ENCODE results near the gene KLHDC8A.
"Not testable (repeated sequence)": the region's sequence is repeated elsewhere in the genome, so short reads cannot be mapped to it uniquely, and the experiment has no call there.

The KLHDC8A gene

DNA sequence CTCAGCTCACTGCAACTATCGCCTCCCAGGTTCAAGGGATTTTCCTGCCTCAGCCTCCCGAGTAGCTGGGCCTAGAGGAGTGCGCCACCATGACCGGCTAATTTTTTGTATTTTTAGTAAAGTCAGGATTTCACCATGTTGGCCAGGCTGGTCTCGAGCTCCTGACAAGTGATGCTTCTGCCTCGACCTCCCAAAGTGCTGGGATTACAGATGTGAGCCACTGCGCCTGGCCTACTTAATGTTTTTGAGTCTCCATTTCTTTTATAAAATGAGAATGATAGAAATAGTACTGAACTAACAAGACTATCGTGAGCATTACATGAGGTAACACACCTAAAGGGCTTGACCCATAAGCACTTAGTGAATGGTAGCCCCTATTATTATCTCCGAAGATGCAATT is 56.6 kb downstream of the KLHDC8A start:
- TF ChIP-seq, protein P1, sequence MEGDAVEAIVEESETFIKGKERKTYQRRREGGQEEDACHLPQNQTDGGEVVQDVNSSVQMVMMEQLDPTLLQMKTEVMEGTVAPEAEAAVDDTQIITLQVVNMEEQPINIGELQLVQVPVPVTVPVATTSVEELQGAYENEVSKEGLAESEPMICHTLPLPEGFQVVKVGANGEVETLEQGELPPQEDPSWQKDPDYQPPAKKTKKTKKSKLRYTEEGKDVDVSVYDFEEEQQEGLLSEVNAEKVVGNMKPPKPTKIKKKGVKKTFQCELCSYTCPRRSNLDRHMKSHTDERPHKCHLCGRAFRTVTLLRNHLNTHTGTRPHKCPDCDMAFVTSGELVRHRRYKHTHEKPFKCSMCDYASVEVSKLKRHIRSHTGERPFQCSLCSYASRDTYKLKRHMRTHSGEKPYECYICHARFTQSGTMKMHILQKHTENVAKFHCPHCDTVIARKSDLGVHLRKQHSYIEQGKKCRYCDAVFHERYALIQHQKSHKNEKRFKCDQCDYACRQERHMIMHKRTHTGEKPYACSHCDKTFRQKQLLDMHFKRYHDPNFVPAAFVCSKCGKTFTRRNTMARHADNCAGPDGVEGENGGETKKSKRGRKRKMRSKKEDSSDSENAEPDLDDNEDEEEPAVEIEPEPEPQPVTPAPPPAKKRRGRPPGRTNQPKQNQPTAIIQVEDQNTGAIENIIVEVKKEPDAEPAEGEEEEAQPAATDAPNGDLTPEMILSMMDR (IDR thresholded peaks at IDR 0.05; ENCODE audit: control insufficient read depth, insufficient read depth, low read depth, low read length, missing control alignments) = no peak
- H3K4me3 ChIP-seq (ENCODE audit: control insufficient read depth, low read depth, low read length) = no peak overlapping the region
- DNase-seq (ENCODE audit: low read depth) = no peak

DNA sequence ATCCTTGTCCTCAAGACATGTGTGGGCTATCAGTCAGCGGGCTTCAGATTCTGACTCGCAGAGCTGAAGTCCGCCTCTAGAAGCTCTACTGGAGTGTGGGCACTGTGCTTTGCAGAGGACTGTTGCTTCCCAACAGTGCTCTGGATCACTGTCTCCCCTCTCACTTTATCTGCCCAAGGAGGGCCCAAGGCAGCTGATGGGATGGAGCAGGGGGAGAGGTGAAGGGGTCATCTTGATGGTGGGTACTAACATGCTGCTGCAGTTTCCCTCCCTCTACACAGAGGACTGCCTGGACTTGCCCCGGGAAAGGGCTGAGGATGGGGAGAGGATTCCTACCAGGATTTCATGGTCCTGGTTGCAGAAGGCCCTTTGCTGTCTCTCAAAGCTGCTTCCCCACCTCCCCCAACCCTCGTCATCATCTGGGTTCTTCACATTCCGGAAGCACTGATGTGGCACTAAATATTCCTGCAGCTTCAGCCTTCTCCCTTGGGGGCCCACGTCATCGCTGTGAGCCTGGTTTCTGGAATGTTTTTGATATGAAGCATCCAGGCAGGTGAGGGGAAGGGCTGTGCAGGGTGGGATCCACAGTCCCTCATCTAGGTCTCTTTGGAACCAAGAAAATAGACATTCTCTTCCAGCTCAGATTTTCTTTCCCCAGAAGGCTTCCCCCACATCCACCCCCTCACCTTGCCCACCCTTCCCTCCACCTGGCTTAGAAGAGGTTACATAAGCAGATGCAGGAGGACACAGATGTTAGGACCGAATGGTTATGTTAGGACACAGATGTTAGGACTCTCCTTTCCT is 58.3 kb downstream of the KLHDC8A start:
- TF ChIP-seq, protein P1 (IDR thresholded peaks at IDR 0.05; ENCODE audit: control insufficient read depth, insufficient read depth, low read depth, low read length, missing control alignments) = no peak
- peak; percentile 90 for DNase-seq (ENCODE audit: low read depth)
- no peak overlapping the region for H3K4me3 ChIP-seq (ENCODE audit: control insufficient read depth, low read depth, low read length)

DNA sequence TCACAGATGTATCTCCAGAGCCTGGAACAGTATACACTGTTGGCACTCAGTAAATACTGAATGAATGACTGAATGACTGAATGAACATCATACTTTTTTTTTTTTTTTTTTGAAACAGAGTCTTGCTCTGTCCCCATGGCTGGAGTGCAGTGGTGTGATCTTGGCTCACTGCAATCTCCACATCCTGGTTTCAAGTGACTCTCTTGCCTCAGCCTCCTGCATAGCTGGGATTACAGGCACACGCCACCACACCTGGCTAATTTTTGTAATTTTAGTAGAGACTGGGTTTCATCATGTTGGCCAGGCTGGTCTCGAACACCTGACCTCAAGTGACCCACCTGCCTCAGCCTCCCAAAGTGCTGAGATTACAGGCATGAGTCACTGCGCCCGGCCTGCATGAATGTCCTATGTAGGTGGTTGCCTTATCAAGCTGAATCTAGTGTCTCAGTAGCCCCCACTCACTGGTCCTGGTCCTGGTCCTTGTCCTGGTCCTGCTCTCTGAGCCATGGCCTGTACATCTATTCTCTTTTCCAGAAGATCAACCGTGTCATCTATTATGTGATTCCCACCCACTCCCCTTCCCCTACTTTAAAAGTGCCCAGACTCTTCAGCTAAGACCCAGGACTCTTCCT is 59.1 kb downstream of the KLHDC8A start:
- H3K4me3 ChIP-seq (ENCODE audit: control insufficient read depth, low read depth, low read length); DNase-seq (ENCODE audit: low read depth): not testable (repeated sequence)

DNA sequence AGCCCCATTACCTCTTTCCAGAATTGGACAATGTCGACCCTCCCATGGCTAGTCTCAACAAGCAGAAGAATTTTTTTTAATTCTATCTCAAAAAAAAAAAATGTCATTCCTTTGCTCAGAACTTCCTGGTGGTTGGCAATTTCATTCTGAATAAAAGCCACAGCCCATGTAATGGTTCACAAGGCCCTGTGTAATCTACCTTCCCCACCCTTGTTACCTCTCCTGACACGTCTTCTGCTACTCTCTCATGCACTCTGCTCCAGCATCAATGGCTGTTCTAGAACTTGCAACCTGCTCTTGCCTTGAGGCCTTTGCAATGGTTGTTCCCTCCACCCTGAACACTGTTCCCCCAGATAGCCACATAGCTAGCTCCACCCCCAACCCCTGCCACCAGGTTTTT is 60.6 kb downstream of the KLHDC8A start:
- DNase-seq (ENCODE audit: low read depth) = no peak
- no peak overlapping the region for H3K4me3 ChIP-seq (ENCODE audit: control insufficient read depth, low read depth, low read length)
- TF ChIP-seq, protein P1 (IDR thresholded peaks at IDR 0.05; ENCODE audit: control insufficient read depth, insufficient read depth, low read depth, low read length, missing control alignments) = no peak

DNA sequence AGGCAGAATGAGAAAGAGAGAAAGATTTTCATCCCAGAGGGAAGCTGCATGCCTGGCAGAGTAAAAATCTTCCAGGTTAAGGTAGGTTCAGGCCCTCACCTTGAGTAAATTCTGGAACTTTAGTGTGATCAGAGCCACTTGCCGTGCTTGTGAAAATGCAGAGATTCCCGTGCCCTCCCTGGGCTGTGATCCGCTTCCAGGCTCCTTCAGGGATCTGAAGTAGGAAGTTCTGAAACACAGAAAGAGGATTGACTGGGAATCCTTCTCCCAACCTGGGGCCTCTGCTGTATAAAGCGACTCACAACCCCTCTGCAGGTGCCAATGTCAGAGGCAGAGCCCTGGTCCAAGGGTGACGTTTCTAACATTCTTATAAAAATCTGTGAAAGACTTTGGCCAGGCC is 61.8 kb downstream of the KLHDC8A start:
- DNase-seq (ENCODE audit: low read depth) = no peak
- TF ChIP-seq, protein P1 (IDR thresholded peaks at IDR 0.05; ENCODE audit: control insufficient read depth, insufficient read depth, low read depth, low read length, missing control alignments) = no peak
- H3K4me3 ChIP-seq (ENCODE audit: control insufficient read depth, low read depth, low read length) = no peak overlapping the region

DNA sequence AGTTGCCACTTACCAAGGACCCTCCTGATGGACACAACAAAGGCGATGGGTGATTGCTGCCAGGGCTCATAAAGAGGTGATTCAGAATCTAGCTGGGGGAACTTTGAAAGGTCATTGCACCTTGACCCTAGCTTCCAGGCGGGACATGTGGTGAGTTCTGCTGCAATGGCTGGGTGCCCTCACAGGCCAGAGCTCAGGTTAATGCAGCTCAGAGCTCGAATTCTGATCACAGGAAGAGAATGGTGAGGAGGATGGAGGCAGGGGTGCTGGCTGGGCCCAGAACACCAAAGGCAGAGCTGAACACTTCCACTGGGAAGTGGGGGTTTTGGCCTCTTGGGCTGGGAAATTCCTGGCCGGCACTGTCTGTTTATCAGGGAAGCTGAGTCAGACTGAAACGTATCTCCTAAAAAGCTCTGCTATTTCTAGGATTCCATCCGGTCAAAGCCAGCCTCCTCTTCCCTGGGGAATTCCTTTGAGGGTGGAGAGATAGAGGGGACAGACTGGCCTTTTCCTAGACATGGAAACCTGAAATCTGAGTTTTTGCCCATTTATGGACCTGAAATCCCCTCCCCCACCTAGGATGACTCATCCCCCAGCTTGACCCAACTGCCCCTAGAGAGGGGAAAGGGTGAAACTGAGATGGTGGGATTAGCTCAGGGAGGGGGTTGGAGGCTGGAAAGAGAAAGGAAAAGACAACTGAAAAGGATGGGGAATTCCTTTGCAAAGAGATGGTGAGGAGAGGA is 62.4 kb downstream of the KLHDC8A start:
- no peak overlapping the region for H3K4me3 ChIP-seq (ENCODE audit: control insufficient read depth, low read depth, low read length)
- TF ChIP-seq, protein P1 (IDR thresholded peaks at IDR 0.05; ENCODE audit: control insufficient read depth, insufficient read depth, low read depth, low read length, missing control alignments) = no peak
- DNase-seq (ENCODE audit: low read depth) = peak; percentile 74
